H1 (cell line): ENCODE data around the gene NFASC. TPM values are rescaled to one million over a fixed set of nuclear protein-coding genes. Genes with fewer than 3 reads are reported as not detected.
A peak's percentile ranks its signal among the peaks of the same experiment; 100 is the strongest.

ENCODE experiments used
- CTCF ChIA-PET: fragments of 300-600 bp; sonication (Branson Sonifier 250); formaldehyde crosslinking; loops from one replicate; lab custom pipeline; 2021; ENCODE audit not compliant: partially characterized antibody; lab: Charles Lee
- POLR2A ChIA-PET: fragments of 300-600 bp; sonication (Branson Sonifier 250); formaldehyde crosslinking; loops from one replicate; lab custom pipeline; 2021; ENCODE audit warnings: inconsistent platforms; ENCODE audit not compliant: partially characterized antibody; lab: Charles Lee
- DNase-seq, 2 experiments: peaks; one replicate each; pipeline versions ENCODE4 v3.0.0 to v3.0.0-alpha.2; 2010 to 2022; ENCODE audit warnings: low spot score in 2 of 2, low read depth in 1 of 2, mixed read lengths in 1 of 2
- FAIRE-seq: peaks from 2 replicates; lab custom pipeline; 2011; peaks lifted over from hg19 to GRCh38; lab: Jason Lieb, UNC
- H2AFZ ChIP-seq: 2 replicates; pipeline ENCODE4 v1.8.1; 2012; ENCODE audit warnings: low read length, inconsistent platforms
- H2AK5ac ChIP-seq: 2 replicates; pipeline ENCODE4 v1.6.1; 2013; ENCODE audit warnings: low read depth, low read length
- H2BK120ac ChIP-seq: replicated peaks from 2 replicates; pipeline ENCODE3; 2013; ENCODE audit warnings: low read depth, low read length, inconsistent platforms
- H2BK12ac ChIP-seq: 2 replicates; pipeline ENCODE4 v1.6.1; 2013; ENCODE audit warnings: low read depth, low read length
- H2BK15ac ChIP-seq: 2 replicates; pipeline ENCODE4 v1.6.1; 2013; ENCODE audit warnings: low read length
- H2BK20ac ChIP-seq: 2 replicates; pipeline ENCODE4 v1.6.1; 2013; ENCODE audit warnings: low read length
- H2BK5ac ChIP-seq: 2 replicates; pipeline ENCODE4 v1.6.1; 2013; ENCODE audit warnings: low read depth, low read length
- H3K14ac ChIP-seq: 2 replicates; pipeline ENCODE4 v1.6.1; 2013; ENCODE audit warnings: inconsistent platforms; ENCODE audit not compliant: insufficient read length
- H3K18ac ChIP-seq: 2 replicates; pipeline ENCODE4 v1.6.1; 2013; ENCODE audit warnings: low read length; ENCODE audit errors: extremely low read depth
- H3K23ac ChIP-seq: 2 replicates; pipeline ENCODE4 v1.6.1; 2013; ENCODE audit warnings: inconsistent platforms; ENCODE audit not compliant: insufficient read length
- H3K23me2 ChIP-seq: 2 replicates; pipeline ENCODE4 v1.6.1; 2013; ENCODE audit warnings: low read depth, low read length
- H3K27ac ChIP-seq: 2 replicates; pipeline ENCODE4 v1.6.1; 2011; ENCODE audit warnings: low read depth, low read length, inconsistent platforms
- H3K27me3 ChIP-seq, 4 experiments: replicated peaks in 1 of 4; 1 replicate in 1 of 4; 2 replicates in 3 of 4; pipeline versions ENCODE4 v1.6.1 to v1.8.1; 2011 to 2013; ENCODE audit warnings: low read length in 3 of 4, mild to moderate bottlenecking in 3 of 4, inconsistent platforms in 2 of 4, mixed read lengths in 2 of 4, moderate library complexity in 1 of 4; ENCODE audit not compliant: control insufficient read depth in 3 of 4, insufficient read depth in 3 of 4; ENCODE audit errors: extremely low read depth in 1 of 4
- H3K36me3 ChIP-seq, 4 experiments: 2 replicates each; pipeline versions ENCODE4 v1.6.1 to v1.8.1; 2011 to 2013; ENCODE audit warnings: mild to moderate bottlenecking in 4 of 4, low read length in 3 of 4, moderate library complexity in 2 of 4, control low read depth in 1 of 4, inconsistent platforms in 1 of 4; ENCODE audit not compliant: insufficient read depth in 4 of 4, control insufficient read depth in 2 of 4
- H3K4ac ChIP-seq: replicated peaks from 2 replicates; pipeline ENCODE3; 2013; ENCODE audit warnings: low read length, low read depth, mixed read lengths, inconsistent platforms; ENCODE audit not compliant: insufficient read length
- H3K4me1 ChIP-seq, 4 experiments: replicated peaks in 1 of 4; 1 replicate in 1 of 4; 2 replicates in 3 of 4; pipeline versions ENCODE4 v1.6.1 to v1.8.1; 2011 to 2013; ENCODE audit warnings: low read length in 3 of 4, inconsistent platforms in 2 of 4, mixed read lengths in 1 of 4; ENCODE audit not compliant: insufficient read depth in 4 of 4, control insufficient read depth in 3 of 4
- H3K4me2 ChIP-seq, 2 experiments: 2 replicates each; pipeline versions ENCODE4 v1.6.1 to v1.8.1; 2011 to 2013; ENCODE audit warnings: low read depth in 2 of 2, low read length in 2 of 2, control low read depth in 1 of 2, inconsistent platforms in 1 of 2, mild to moderate bottlenecking in 1 of 2; ENCODE audit not compliant: insufficient read depth in 1 of 2
- H3K4me3 ChIP-seq, 4 experiments: fragments of 200-600, 300-600 bp in 1 of 4; sonication (generic), shearing (Covaris generic), sonication (Bioruptor Twin) in 1 of 4; 2 replicates each; pipeline versions ENCODE4 v1.5.1 to v1.8.1; 2011 to 2016; ENCODE audit warnings: low read length in 4 of 4, low read depth in 3 of 4, control low read depth in 2 of 4, inconsistent platforms in 2 of 4, mild to moderate bottlenecking in 2 of 4, mixed read lengths in 1 of 4, moderate library complexity in 1 of 4; ENCODE audit not compliant: insufficient read depth in 2 of 4; ENCODE audit errors: extremely low read depth in 1 of 4
- H3K56ac ChIP-seq: replicated peaks from 2 replicates; pipeline ENCODE3; 2013; ENCODE audit warnings: low read depth, mild to moderate bottlenecking, mixed read lengths, low read length, inconsistent platforms; ENCODE audit not compliant: insufficient read length
- H3K79me1 ChIP-seq: 2 replicates; pipeline ENCODE4 v1.6.1; 2013; ENCODE audit warnings: low read depth, low read length, control low read depth
- H3K79me2 ChIP-seq, 2 experiments: 2 replicates each; pipeline versions ENCODE4 v1.6.1 to v1.8.1; 2012 to 2013; ENCODE audit warnings: low read length in 2 of 2, mild to moderate bottlenecking in 2 of 2, inconsistent platforms in 1 of 2; ENCODE audit not compliant: insufficient read depth in 2 of 2, control insufficient read depth in 1 of 2
- H3K9ac ChIP-seq, 4 experiments: replicated peaks in 1 of 4; 1 replicate in 1 of 4; 2 replicates in 3 of 4; pipeline versions ENCODE4 v1.6.1 to v1.8.1; 2011 to 2013; ENCODE audit warnings: low read depth in 3 of 4, low read length in 3 of 4, control low read depth in 2 of 4, mild to moderate bottlenecking in 2 of 4, moderate library complexity in 2 of 4, inconsistent platforms in 1 of 4; ENCODE audit errors: extremely low read depth in 1 of 4
- H3K9me3 ChIP-seq, 2 experiments: 2 replicates each; pipeline versions ENCODE4 v1.6.1 to v1.8.1; 2012 to 2013; ENCODE audit warnings: mild to moderate bottlenecking in 2 of 2, moderate library complexity in 2 of 2, control low read depth in 1 of 2, inconsistent platforms in 1 of 2, low read depth in 1 of 2, low read length in 1 of 2, mixed read lengths in 1 of 2; ENCODE audit not compliant: insufficient read depth in 2 of 2
- H4K20me1 ChIP-seq, 2 experiments: replicated peaks in 1 of 2; 2 replicates each; pipeline versions ENCODE3 to v1.8.1; 2011 to 2013; ENCODE audit warnings: inconsistent platforms in 2 of 2, low read length in 2 of 2, mild to moderate bottlenecking in 1 of 2; ENCODE audit not compliant: insufficient read depth in 2 of 2, control insufficient read depth in 1 of 2
- H4K5ac ChIP-seq: 2 replicates; pipeline ENCODE4 v1.6.1; 2013; ENCODE audit warnings: low read length, low read depth, mixed read lengths, inconsistent platforms; ENCODE audit not compliant: insufficient read length
- H4K8ac ChIP-seq: 2 replicates; pipeline ENCODE4 v1.8.0; 2013; ENCODE audit warnings: mild to moderate bottlenecking, moderate library complexity, low read length, inconsistent platforms; ENCODE audit not compliant: insufficient read depth; ENCODE audit errors: extremely low read depth
- H4K91ac ChIP-seq: replicated peaks from 2 replicates; pipeline ENCODE3; 2013; ENCODE audit warnings: low read length, mixed read lengths, inconsistent platforms; ENCODE audit not compliant: insufficient read length
- BCL11A ChIP-seq, 2 experiments: IDR thresholded peaks; one replicate each; pipeline ENCODE4 v1.6.1; 2011; ENCODE audit warnings: low read depth in 2 of 2, low read length in 2 of 2, mild to moderate bottlenecking in 2 of 2
- CBX8 ChIP-seq: fragments of 300-800, 300-1000 bp; sonication (generic); IDR thresholded peaks from 2 replicates; pipeline ENCODE4 v1.7.1; 2016; ENCODE audit warnings: low read depth, low read length, borderline replicate concordance
- EP300 ChIP-seq, 2 experiments: IDR thresholded peaks; 1 replicate in 1 of 2; 2 replicates in 1 of 2; pipeline ENCODE4 v1.6.1; 2011 to 2012; ENCODE audit warnings: low read depth in 2 of 2, low read length in 2 of 2, mild to moderate bottlenecking in 2 of 2, borderline replicate concordance in 1 of 2, inconsistent platforms in 1 of 2, moderate library complexity in 1 of 2
- EZH2 ChIP-seq: fragments of 200-600 bp; sonication (generic); IDR thresholded peaks from 2 replicates; pipeline ENCODE4 v1.7.1; 2012; ENCODE audit warnings: low read depth, mild to moderate bottlenecking, moderate library complexity, low read length, inconsistent platforms; ENCODE audit not compliant: severe bottlenecking
- FOSL1 ChIP-seq: IDR thresholded peaks from 2 replicates; pipeline ENCODE4 v1.6.1; 2011; ENCODE audit warnings: mild to moderate bottlenecking, low read depth, low read length, moderate library complexity; ENCODE audit not compliant: insufficient read depth
- KDM4A ChIP-seq: IDR thresholded peaks from one replicate; pipeline ENCODE4 v1.7.1; 2012; ENCODE audit warnings: low read depth, mild to moderate bottlenecking, moderate library complexity, low read length, inconsistent platforms; ENCODE audit not compliant: severe bottlenecking
- KDM5A ChIP-seq: fragments of 200-600 bp; IDR thresholded peaks from 2 replicates; pipeline ENCODE4 v1.7.1; 2012; ENCODE audit warnings: mild to moderate bottlenecking, low read length, inconsistent platforms, mixed read lengths
- RAD21 ChIP-seq, 2 experiments: IDR thresholded peaks in 1 of 2; conservative IDR thresholded peaks in 1 of 2; 2 replicates each; pipeline ENCODE4 v1.6.1; 2011; ENCODE audit warnings: low read depth in 2 of 2, low read length in 2 of 2, improper control_type of control experiment in 1 of 2, inconsistent platforms in 1 of 2, mild to moderate bottlenecking in 1 of 2, moderate library complexity in 1 of 2
- RNF2 ChIP-seq: fragments of 200-900, 300-1000 bp; sonication (generic); IDR thresholded peaks from 2 replicates; pipeline ENCODE4 v1.7.1; 2016; ENCODE audit warnings: borderline replicate concordance, low read depth, mild to moderate bottlenecking, antibody characterized with exemption, low read length; ENCODE audit not compliant: poor library complexity, severe bottlenecking; ENCODE audit errors: missing control alignments
- SIX5 ChIP-seq: IDR thresholded peaks from 2 replicates; pipeline ENCODE4 v1.6.1; 2011; ENCODE audit warnings: mild to moderate bottlenecking, low read depth, low read length
- SUZ12 ChIP-seq: fragments of 200-600 bp; sonication (generic); IDR thresholded peaks from 2 replicates; pipeline ENCODE4 v1.6.1; 2012; ENCODE audit warnings: mild to moderate bottlenecking, inconsistent platforms, low read length, moderate library complexity, mixed read lengths
- TAF1 ChIP-seq: IDR thresholded peaks from 2 replicates; pipeline ENCODE4 v1.6.1; 2011; ENCODE audit warnings: mild to moderate bottlenecking, low read depth, low read length
- TEAD4 ChIP-seq: IDR thresholded peaks from 2 replicates; pipeline ENCODE4 v1.6.1; 2012; ENCODE audit warnings: low read depth, low read length, inconsistent platforms, mixed read lengths
- WGBS, 2 experiments: shearing (Covaris generic) in 1 of 2; methylation state at CpG; one replicate each; pipeline versions ENCODE4 v1.1.6 to v1.1.7; 2013 to 2015; ENCODE audit warnings: low lambda C conversion rate in 2 of 2, mixed read lengths in 2 of 2, inconsistent platforms in 1 of 2, low coverage in 1 of 2, missing lambda C conversion rate in 1 of 2; ENCODE audit not compliant: insufficient replicate concordance in 2 of 2, insufficient coverage in 1 of 2, insufficient read length in 1 of 2; ENCODE audit errors: extremely low coverage in 1 of 2, missing lambda C conversion rate in 1 of 2; 5-methylcytosine and 5-hydroxymethylcytosine counted together
- polyA plus RNA-seq, 7 experiments: library from polyadenylated mRNA; depleted of rRNA in 3 of 7; stranded (reverse) in 5 of 7; unstranded in 2 of 7; fragments of >200 nt in 5 of 7; fragments of 200-250 nt in 2 of 7; gene quantifications; 1 replicate in 5 of 7; 2 replicates in 1 of 7; 4 replicates in 1 of 7; pipeline versions ENCODE4 v1.2.1 to v1.2.3, GENCODE V29; 2011 to 2013; ENCODE audit warnings: missing spikeins in 2 of 7, mixed read lengths in 2 of 7
- total RNA-seq: library from RNA; stranded (reverse); fragmentation: NEBNext Ultra II Directional; extraction: Animal tissue kit (Norgen Biotek cat#: 25700); gene quantifications from 2 replicates; pipeline ENCODE4 v1.2.1, GENCODE V29; 2021

The NFASC gene
- total and polyA plus RNA-seq, 2 of the 8 experiments (the other 6 are each of a cell fraction or from before 2014, with no cell fraction given): 5.0 to 15.2 TPM

DNA sequence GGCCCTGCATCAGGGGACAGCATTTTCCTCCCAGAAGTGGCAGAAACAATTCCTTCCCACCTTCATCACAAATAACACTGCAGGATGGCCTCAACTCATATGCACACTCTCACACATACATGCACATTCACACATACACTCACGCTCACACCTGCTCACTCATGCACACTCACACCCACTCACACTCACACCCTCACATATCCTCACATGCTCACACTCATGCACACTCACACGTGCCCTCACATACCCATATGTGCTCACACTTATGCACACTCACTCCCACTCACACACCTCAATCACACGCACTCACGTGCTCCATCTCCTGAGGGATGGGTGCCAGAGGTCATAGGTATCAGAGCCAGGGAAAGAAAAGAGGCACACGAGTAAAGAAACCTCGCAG is 77.1 kb downstream of the NFASC start:
- H2BK20ac ChIP-seq: no peak overlapping the region
- no peaks in the 10 kb centered on the region for H3K36me3 ChIP-seq
- H2BK5ac ChIP-seq: peak overlapping the region; percentile 48; the same call in 1 of the 2 replicates
- H3K79me1 ChIP-seq: no peaks in the 10 kb centered on the region
- no peak overlapping the region for H4K5ac ChIP-seq
- H3K4me3 ChIP-seq: no peak overlapping the region
- H3K4me2 ChIP-seq: no peak overlapping the region
- no peak overlapping the region for H3K18ac ChIP-seq
- no peak overlapping the region for H2BK120ac ChIP-seq
- peak overlapping the region; percentile 82; the same call in 1 of the 2 replicates for H2AK5ac ChIP-seq
- H3K23me2 ChIP-seq: 0 out of 2 replicates have a peak, but pooled peaks cover 4% of the 10 kb centered on the region
- H3K9me3 ChIP-seq: no peaks in the 10 kb centered on the region
- FAIRE-seq (no peak), DNase-seq (no peak)
- no peak overlapping the region for H4K8ac ChIP-seq
- no peaks in the 10 kb centered on the region for H3K27me3 ChIP-seq
- H2BK12ac ChIP-seq: peak overlapping the region; percentile 43; the same call in 1 of the 2 replicates
- peaks cover 0 to 7% (median 4%) of the 10 kb centered on the region in 4 experiments; a peak in 5 of 7 replicates for H3K4me1 ChIP-seq
- H2BK15ac ChIP-seq: no peak overlapping the region
- WGBS, 2 experiments: 83% methylated on average over 6 of the region's 6 CpGs; no CpG with 5 or more reads in 1 of the 2 experiments
- H3K14ac ChIP-seq: no peak overlapping the region
- peak overlapping the region; percentile 87 for H3K4ac ChIP-seq
- peak overlapping the region; percentile 71 for H4K91ac ChIP-seq
- H3K27ac ChIP-seq: no peak overlapping the region
- ChIA-PET POLR2A (no interaction called here), CTCF (interaction anchor here (0.9 to 5.3 kb wide), 5 partner anchors 10 to 140 kb away, joined by 3 to 26 read pairs (median 4); no protein-coding TSS in a partner anchor)
- H3K23ac ChIP-seq: no peak overlapping the region
- no peak overlapping the region for H3K56ac ChIP-seq
- peaks cover 0 to 2% of the 10 kb centered on the region in 2 experiments for H4K20me1 ChIP-seq
- H3K79me2 ChIP-seq: no peaks in the 10 kb centered on the region
- H3K9ac ChIP-seq: no peak overlapping the region
- no peak overlapping the region for H2AFZ ChIP-seq
- TF ChIP-seq TEAD4 (no peak), SUZ12 (no peak), BCL11A (IDR thresholded peaks at IDR 0.05; ENCODE audit: low read depth in 2 of 2, low read length in 2 of 2) (no peak), RNF2 (no peak), CBX8 (no peak), KDM5A (no peak), EP300 (IDR thresholded peaks at IDR 0.05; ENCODE audit: borderline replicate concordance in 1 of 2, low read depth in 2 of 2, low read length in 2 of 2) (no peak), RAD21 (IDR thresholded peaks at IDR 0.05 in 1 of 2, conservative IDR thresholded peaks at IDR 0.05 in 1 of 2; ENCODE audit: low read depth in 2 of 2, low read length in 2 of 2) (no peak), SIX5 (no peak), EZH2 (no peak), TAF1 (no peak), FOSL1 (no peak), KDM4A (no peak)
